HS-5 (cell line): Measurements from ENCODE around the gene OSBPL5.

Experiments used
- DNase-seq: peaks from one replicate; pipeline ENCODE4 v3.0.0-alpha.2; 2012; ENCODE audit warnings: low read depth

The OSBPL5 gene

GRCh38 chr11:3163241-3163981, 1.7 kb downstream of the OSBPL5 start:
- DNase-seq, result no peak

DNA sequence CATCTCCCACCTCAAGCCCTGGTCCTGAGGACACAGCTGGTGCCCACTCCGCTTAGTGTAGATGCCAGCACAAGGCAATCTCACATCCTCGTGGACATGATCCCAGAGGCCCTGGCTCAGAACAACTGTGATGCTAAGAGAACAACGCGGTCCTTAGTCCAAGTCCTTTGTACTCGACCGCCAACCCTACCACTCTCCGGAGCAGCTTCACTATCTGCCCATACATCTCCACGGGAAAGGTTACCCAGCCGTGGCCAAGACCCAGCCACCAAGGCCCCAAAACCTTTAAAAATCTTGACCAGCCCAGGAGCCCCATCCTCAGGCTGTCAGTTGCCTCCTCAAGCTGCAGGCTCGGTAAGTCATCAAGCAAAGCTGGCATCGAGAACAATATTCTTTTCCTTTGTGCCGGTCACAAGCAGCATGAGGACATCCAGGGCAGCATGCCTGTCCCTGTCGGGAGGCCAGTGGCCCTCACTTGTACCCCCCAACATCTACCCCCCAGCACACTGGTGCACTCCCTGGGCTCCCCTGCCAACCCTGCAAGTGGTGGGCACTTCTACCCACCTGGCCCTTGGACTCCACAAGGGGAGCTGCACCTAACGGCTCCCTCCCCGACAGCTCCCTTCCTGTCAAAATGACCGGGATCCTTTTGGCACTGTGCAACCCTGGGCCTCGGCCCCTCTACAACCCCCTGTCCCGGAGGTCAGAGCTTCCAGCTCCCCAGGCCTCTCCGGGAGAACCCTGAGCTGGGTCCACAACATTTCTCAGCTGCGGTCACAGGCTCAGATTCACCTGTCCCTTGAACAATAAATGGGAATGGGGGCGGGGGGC, 2.5 kb downstream of the OSBPL5 start:
- no peak for DNase-seq

GRCh38 chr11:3161720-3162409, 3.2 kb downstream of the OSBPL5 start:
- no peak for DNase-seq

GRCh38 chr11:3161309-3161708, 3.8 kb downstream of the OSBPL5 start:
- no peak for DNase-seq

DNA sequence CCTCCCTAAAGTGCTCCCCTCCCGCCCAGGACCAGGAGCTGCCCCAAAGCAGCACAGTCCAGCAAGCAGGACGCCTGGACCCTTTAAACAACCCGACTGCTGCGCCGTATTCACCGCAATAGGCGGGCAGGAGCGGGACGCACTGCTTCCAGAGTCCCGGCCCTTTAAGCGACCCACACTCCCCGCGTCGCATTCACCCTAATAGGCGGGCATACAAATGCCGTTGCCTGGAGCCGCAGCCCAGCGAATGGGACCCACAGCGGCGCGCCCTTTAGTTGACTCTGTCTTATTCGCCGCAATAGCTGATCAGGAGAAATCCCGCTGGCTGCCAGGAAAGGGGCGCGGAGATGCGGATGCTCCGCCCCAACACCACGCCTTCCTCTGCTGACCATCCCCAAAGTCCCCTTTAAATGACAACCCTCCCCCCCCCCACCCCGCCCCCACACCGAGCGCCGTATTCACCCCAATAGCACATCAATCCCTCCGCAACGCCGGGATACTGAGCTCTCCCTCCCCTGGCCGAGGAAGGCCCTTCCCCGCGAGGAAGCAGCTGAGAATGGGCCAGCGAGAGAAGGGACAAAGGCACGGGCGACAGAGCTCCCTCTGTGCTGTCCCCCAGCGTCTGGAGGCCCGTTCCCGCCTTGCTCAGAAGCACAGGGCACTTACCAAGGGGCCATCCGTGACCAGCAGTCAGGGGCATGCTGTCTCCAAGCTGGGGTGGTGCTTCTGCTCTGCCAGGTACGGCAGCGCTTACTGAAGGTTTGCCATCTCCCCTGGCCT, 4.7 kb downstream of the OSBPL5 start:
- DNase-seq, result peak; percentile 58

GRCh38 chr11:3159296-3160190, 5.6 kb downstream of the OSBPL5 start:
- DNase-seq, result no peak

DNA sequence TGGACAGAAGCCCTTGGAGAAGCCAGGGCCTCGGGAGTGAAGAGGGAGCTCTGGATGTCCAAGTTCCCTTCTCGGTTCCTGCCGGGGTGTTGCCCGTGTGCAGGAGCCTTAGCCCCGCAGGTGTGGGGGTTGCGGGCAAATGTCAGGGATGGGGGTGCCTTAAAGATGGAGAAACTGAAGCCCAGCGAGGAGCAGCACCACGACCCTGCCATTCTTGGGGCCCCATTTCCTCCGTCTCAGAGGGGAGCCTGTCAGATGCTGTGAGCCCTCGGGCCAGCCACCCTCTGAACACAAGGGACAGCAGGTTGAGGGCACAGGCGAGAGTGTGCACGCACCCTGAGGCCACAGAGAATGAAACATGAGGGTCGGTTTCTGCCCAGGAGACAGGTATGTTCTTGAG, 6.3 kb downstream of the OSBPL5 start:
- DNase-seq, result no peak

GRCh38 chr11:3158131-3158591, 6.9 kb downstream of the OSBPL5 start:
- DNase-seq, result no peak

DNA sequence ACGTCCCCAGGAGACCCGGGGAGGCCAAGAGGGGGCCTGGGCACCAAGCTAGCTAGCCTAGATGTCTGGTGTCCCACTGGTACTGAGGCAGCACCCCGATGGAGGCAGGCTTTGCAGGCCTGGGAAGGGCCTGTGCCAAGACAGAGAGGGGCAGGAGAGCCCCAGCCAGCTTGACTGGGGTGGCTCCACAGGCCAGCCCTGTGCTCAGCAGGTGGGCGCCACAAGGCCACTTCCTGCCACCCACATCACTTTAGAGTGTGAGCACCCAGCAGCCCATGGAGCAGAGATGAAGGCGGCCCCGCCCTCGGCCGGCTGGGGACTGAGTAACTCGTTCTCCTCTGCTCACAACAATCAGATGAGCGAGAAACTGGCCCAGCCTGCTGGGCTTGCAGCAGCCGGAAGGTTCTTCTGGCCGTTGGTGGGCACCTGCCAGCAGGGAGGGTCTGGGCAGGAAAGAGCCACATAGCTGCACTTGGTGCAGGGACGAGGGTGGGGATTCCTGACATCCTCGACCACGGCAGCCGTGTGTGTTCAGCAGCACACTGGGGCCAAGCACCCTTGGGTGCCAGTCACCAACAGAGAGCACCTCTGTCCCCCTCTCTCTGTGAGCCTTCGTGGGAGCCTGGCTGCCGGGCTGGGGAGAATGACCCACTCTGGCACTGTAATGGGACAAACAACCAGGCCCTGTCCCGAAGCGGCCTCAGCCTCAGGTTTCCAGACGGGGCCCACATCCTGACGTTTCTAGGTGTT, 7.6 kb downstream of the OSBPL5 start:
- DNase-seq, result no peak

DNA sequence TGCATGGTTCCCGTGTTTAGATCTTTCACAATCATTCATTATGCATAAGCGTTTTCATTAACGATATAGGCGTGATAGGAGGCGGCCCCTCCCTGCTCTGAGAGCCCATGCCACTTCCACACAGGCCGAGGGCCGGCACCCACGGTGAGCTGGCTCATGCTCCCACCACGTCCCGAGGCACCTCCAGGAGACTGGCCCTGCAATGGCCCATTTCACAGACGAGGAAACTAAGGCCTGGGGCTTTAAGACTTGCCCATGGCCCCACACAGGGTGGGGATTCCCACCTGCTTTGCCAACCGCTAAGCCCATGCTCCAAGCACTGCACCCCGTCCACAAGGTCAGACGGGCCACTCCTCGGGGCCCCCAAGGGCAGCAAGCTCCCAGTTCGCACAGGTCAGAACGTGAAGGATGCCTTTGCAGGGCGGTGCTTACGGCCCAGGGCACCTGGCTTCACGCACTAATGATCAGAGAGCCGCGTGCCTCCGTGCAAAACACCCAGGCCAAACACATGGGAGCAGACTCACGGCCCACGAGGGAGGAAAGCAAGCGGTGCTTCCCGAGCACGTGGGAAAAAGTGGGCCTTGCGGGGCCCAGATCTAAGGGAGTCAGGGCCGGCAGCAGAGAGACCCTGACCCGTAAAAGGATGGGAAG, 8.3 kb downstream of the OSBPL5 start:
- DNase-seq, result no peak

- DNase-seq, result no peak
Observed at GRCh38 chr11:3156282-3156660, 8.8 kb downstream of the OSBPL5 start.

DNA sequence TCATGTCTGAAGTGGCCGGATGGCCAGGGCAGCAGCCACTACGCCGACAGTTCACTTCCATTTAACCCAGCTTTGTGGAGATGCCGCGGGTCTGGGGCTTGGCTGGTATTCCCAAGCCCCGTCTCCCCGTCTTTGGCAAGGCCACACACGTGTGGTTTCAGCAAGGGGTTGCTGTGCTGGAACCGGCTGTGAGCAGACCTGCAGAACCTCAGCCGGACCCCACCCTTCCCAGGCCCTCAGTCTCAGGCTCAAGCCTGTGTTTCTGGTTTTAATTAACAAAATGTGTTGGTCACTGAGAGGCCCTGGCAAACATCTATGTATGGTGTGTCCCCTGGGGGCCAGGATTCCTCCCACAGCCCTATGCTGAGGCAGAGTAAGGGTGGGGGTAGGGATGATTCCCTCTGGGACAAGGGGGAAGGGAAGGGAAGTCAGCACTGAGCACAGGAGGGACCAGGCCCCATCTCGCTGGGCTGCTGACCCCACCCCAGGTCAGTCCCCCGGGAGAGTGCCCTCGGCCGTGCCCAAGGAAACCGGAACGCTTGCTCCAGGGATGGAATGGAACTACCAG, 9.3 kb downstream of the OSBPL5 start:
- DNase-seq, result no peak

DNA sequence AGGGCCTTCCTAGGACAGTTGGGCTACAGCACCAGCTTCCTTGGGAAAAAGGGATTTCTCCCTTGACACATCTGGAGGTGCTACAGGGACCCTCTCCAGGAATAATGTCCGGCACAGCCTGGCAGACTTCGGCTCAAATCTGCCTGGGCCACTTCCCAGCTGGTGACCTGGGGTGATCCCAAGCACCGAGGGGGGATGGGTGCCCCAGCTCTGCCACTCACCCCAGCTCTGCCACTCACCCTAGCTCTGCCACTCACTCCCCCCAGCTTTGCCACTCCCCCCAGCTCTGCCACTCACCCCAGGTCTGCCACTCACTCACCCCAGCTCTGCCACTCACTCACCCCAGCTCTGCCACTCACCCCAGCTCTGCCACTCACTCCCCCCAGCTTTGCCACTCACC, 9.9 kb downstream of the OSBPL5 start:
- no peak for DNase-seq

DNA sequence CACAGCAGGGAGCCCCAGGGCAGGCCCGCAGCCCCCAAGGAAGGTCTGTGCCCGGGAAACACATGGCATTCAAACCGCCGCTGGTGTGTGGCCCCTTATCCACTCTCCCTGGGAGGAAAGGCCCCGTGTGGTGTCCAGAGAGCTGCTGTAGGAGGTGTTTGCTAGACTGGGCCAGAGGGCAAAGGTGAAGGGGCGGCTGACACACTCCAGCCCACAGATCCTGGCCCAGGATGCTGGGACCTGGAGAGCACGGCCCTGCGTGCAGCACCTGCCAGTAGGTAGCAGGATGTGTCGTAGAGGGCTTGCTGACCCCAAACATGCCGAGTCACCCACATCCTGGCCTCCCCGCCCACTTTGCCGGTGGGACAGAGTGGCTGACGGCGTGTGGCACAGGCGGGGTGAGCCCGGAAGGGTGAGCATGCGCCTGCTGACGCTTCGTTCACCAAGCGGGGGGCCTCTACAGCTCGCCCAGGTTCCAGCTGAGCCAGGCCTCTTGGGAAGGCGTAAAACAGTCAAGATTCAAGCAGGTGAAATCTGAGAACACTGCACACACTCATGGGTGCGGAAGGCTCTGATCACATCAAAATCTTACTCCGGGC, 11.0 kb downstream of the OSBPL5 start:
- DNase-seq, result no peak

- DNase-seq, result no peak
Observed at GRCh38 chr11:3153291-3153861, 11.7 kb downstream of the OSBPL5 start.

- no peak for DNase-seq
Observed at GRCh38 chr11:3152471-3153110, 12.5 kb downstream of the OSBPL5 start.

GRCh38 chr11:3150726-3151125, 14.4 kb downstream of the OSBPL5 start:
- DNase-seq, result no peak

DNA sequence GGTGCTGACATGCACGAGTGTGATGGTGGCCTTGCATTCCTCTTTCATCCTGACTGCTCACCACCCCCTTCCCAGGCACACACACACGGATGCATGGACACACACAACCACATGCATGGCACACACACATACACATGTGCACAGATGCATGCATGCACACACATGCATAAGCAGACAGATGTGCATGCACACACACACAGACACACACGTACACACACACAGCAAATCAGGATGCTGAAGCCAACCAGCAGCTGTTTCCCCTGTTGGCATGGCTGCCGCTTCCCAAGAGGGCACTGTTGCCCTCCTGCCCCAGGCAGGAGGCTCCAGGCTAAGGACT, 15.3 kb downstream of the OSBPL5 start:
- DNase-seq, result no peak
